ENCODE data around the gene YBX1. TPM values are rescaled to one million over a fixed set of nuclear protein-coding genes. Genes with fewer than 3 reads are reported as not detected.

YBX1 gene
- total RNA-seq, 4 donors from 2014 or later = 227 to 358 (median 293) TPM

DNA sequence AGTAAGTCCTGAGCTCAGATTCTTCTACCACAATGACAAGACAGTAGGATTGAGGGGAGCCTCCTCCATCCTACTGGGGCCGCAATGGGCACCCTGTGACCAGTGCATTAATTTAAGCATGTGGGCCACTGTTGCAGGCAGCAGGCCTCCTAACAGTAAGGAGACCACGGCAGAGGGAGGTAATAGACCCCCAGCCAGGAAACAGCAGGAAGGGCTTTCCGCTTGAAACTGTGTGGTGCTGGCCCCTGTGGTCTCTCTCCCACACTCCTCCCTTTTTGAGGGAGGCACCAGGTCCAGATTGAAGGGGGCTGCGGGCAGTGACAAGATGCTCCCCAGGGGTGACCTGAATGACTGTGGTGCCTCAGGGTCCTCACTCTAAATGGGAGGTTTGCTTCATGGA is 59.5 kb downstream of the YBX1 start:
- DNase-seq (ENCODE audit: low spot score in 2 of 2) = no peak
- 87 to 94% methylated on average over 4 of the region's 4 CpGs for WGBS, 2 donors
- no peak for TF ChIP-seq POLR2A (IDR thresholded peaks at IDR 0.05)
- TF ChIP-seq, protein P1, sequence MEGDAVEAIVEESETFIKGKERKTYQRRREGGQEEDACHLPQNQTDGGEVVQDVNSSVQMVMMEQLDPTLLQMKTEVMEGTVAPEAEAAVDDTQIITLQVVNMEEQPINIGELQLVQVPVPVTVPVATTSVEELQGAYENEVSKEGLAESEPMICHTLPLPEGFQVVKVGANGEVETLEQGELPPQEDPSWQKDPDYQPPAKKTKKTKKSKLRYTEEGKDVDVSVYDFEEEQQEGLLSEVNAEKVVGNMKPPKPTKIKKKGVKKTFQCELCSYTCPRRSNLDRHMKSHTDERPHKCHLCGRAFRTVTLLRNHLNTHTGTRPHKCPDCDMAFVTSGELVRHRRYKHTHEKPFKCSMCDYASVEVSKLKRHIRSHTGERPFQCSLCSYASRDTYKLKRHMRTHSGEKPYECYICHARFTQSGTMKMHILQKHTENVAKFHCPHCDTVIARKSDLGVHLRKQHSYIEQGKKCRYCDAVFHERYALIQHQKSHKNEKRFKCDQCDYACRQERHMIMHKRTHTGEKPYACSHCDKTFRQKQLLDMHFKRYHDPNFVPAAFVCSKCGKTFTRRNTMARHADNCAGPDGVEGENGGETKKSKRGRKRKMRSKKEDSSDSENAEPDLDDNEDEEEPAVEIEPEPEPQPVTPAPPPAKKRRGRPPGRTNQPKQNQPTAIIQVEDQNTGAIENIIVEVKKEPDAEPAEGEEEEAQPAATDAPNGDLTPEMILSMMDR (IDR thresholded peaks at IDR 0.05) = no peak
- no peak overlapping the region for H3K4me3 ChIP-seq (ENCODE audit: low read depth, poor library complexity, severe bottlenecking)
- intact Hi-C loops (cut with DNase I; ENCODE audit: low total_unique reads) = no loop called here

DNA sequence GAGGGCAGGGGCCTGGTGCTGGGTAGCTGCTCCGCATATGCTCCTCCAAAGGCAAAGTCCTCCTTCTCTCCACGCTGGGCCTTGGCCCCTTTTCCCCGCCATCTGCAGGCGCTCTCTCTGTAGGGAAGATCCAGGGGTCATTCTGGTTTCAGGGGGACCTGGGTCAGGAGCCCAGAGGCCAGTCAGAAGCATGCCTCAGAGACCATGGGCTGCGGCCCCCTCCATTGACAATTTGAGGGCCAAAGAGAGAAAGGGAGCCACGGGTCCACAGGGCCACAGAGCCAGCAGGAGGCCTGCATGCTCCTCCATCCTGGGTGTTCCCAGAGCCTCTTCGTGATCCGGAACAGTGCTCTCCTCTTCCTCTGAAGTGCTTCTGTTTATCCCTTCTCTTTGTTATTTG is 59.9 kb downstream of the YBX1 start:
- 86 to 87% methylated on average over 8 of the region's 8 CpGs for WGBS, 2 donors
- no peak for TF ChIP-seq POLR2A (IDR thresholded peaks at IDR 0.05)
- TF ChIP-seq, protein P1 (IDR thresholded peaks at IDR 0.05) = no peak
- intact Hi-C loops (cut with DNase I; ENCODE audit: low total_unique reads) = no loop called here
- H3K4me3 ChIP-seq (ENCODE audit: low read depth, poor library complexity, severe bottlenecking) = no peak overlapping the region
- DNase-seq (ENCODE audit: low spot score in 2 of 2) = no peak

DNA sequence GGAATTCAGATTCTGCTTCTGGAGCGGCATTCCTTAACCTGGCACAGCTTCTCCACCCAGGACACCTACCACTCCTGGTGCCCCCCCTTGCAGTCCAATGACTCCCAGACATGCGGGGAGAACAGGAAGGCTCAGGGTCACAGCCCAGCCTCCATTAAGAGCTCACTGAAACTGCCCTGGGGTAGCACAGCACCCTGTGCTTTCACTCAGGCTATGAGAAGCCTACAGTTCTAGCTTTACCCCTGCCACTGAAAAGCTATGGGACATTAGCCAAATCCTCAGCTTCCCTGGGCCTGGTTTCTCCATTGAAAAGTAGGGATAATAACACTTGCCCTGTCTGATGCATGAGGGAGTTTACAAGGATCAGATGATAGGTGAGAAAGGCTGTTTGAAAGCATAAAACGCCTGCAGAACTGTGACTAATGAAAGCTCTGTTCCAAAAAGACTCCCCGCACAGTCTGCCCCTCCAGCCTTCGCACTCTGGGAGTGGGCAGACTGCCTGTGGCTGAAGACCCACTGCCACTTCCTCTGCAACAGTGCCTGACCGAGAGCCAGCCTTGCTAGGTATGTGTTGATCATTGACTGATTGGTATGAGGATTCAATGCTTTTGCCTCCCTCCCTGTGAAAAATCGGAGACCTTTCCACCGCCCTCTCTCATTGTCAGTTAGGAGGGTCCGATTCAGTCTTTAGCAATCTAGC is 60.5 kb downstream of the YBX1 start:
- no peak overlapping the region for H3K4me3 ChIP-seq (ENCODE audit: low read depth, poor library complexity, severe bottlenecking)
- WGBS, 2 donors = 41 to 58% methylated on average over 9 of the region's 9 CpGs
- intact Hi-C loops (cut with DNase I; ENCODE audit: low total_unique reads) = no loop called here
- DNase-seq (ENCODE audit: low spot score in 2 of 2) = no peak
- no peak for TF ChIP-seq POLR2A (IDR thresholded peaks at IDR 0.05)
- TF ChIP-seq, protein P1 (IDR thresholded peaks at IDR 0.05) = no peak

DNA sequence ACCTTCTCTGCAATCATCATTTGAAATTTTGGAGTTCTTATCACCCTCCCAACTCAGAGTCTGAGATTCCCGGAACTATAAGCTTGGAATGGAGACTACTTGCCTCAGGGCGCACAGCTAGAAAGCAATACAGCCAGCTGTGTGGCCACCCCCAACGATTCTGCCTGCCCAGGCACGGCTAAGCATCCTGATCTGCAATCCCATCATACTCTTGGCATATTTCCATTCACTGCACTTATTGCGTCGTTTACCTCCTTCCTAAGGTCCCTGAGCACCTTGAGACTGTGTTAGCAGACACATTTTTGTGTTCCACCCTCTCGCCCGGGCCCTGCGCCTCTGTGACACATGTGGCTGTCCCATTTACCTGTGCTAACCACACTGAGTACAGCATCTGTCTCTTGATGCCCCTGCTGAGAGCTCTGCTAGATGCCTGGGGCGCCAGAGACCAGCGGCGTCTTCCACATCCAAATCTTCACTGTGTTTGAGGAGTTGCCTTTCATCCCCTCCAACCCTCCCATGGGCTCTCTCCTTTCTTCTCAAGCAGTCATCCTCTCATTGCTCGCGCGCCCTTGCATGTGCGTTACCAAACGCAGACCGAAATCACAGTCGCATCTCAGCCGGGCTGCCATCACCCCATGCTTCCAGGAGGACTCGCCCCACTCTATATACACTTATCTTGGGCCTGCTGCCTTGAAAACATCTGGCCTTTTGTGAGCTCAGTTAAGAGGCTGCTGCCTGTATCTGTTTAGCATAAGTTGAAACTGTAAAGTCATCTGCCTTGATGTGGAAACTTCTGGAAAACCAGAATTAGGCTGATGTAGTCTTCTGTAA is 61.3 kb downstream of the YBX1 start:
- 54 to 63% methylated on average over 21 of the region's 21 CpGs for WGBS, 2 donors
- TF ChIP-seq POLR2A (IDR thresholded peaks at IDR 0.05) = no peak
- TF ChIP-seq, protein P1 (IDR thresholded peaks at IDR 0.05) = no peak

DNA sequence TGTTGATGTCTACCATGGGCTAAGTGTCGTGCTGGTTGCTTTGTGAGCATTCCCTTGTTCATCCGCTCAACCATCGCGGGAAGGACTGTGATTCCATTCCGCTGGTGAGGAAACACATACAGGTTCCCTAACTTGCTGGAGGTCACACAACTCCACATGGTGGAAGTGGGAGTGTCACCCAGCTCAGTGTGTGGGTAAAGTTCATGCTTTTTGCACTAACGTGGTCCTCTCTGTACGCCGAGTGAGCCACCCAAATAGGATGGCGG is 61.9 kb downstream of the YBX1 start:
- WGBS, 2 donors = 88 to 92% methylated on average over 9 of the region's 9 CpGs
- peak in 1 of 2 donors; percentile 26 for DNase-seq (ENCODE audit: low spot score in 2 of 2)
- intact Hi-C loops (cut with DNase I; ENCODE audit: low total_unique reads) = no loop called here
- TF ChIP-seq POLR2A (IDR thresholded peaks at IDR 0.05) = no peak
- H3K4me3 ChIP-seq (ENCODE audit: low read depth, poor library complexity, severe bottlenecking) = no peak overlapping the region

More for the DNA sequence above, 61.3 kb downstream of the YBX1 start:
- peak in 1 of 2 donors; percentile 76 for DNase-seq (ENCODE audit: low spot score in 2 of 2)
- intact Hi-C loops (cut with DNase I; ENCODE audit: low total_unique reads) = no loop called here
- no peak overlapping the region for H3K4me3 ChIP-seq (ENCODE audit: low read depth, poor library complexity, severe bottlenecking)

DNA sequence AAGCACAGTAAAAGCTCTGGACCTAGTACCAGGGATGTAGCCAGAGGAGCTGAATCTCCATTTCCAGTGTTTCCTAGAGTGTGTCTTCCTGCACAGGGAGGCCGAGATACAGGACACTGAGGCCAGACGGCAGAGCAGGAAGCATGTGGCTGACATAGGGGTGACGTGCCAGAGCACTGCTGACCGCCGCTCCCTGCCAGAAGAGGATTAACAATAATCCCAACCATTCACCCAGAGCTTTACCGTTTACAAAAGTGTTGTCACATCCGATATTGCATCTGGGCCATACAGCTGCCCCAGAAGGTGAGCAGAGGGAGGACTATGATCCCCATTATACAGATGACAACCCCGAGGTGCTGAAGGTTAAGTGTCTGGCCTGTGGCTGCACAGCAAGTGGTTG is 63.6 kb downstream of the YBX1 start:
- peak in 1 of 2 donors; percentile 82 for DNase-seq (ENCODE audit: low spot score in 2 of 2)
- intact Hi-C loops (cut with DNase I; ENCODE audit: low total_unique reads) = no loop called here
- H3K4me3 ChIP-seq (ENCODE audit: low read depth, poor library complexity, severe bottlenecking) = no peak overlapping the region
- WGBS, 2 donors = 81 to 90% methylated on average over 7 to 8 of the region's 8 CpGs
- TF ChIP-seq POLR2A (IDR thresholded peaks at IDR 0.05) = no peak
- TF ChIP-seq, protein P1 (IDR thresholded peaks at IDR 0.05) = no peak
